Fibroblast of skin of left biceps (primary cell): ENCODE measurements around the gene RALGDS.
A peak's percentile ranks its signal among the peaks of the same experiment; 100 is the strongest.
"Not testable (repeated sequence)": the region's sequence is repeated elsewhere in the genome, so short reads cannot be mapped to it uniquely, and the experiment has no call there.

Source experiments
- DNase-seq, 2 experiments: peaks; one replicate each; pipeline ENCODE4 v3.0.0-alpha.2; 2013; ENCODE audit warnings: low read depth in 2 of 2

The RALGDS gene

DNA sequence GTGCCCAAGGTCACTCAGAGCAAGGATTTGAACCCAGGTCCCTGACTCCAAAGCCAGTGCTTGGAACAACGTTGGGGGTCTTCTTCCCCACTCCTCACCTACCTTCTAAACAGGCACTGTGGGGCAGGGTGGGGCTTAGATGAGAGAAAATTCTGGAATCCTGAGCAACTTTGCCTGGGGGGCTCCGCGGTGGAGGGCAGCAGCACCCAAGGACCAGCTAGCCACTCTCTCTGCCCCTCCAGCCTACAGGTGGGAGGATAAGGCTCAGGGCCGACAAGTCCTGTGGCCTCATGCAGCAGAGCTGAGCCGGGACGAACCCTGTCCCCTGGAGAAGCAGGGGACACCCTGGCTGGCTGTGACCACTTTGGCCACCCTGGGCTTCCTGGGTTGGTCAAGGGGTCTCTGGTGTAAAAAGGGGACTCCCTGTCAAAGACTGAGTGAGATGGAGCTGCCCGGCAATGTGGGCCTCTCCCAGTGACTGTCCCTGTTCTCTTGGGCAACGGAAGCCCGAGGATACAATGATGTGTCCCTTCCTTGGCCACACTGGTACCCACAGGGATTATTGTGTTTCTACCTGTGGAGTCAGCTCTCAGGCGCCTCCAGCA, 32.8 kb downstream of the RALGDS start:
- DNase-seq: no peak

DNA sequence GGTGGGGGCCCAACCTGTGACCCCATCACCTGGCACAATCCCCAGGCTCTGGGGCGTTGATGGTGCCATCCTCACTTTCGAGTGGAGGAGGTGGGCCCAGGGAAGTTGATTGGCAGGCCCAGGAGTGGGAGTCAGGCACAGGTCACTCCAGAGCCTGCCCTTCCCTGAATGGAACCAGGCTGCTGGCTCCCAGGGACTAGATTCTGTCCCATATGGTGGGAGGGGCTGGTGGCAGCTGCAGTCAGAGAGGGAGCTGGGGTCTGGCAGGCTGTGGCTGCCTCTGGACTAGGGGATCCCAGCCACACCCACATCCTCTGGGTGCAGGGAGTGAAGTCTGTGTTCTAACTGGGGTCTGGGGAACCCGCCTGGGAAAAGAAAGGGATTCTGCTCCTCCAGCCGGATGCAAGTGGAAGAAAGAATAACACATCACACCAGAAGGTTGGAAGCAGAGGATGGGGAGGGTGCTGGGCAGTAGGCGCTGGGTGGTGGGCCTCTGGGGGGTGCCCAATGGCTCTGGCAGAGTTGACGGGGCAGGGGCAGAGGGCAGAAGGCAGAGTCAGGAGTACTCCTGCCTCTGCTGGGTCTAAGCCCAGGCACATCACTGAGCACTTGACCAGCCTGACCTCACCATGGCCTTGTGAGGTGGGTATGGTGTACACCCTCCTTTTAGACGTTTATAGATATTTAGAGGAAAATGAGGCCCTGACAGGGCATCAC, 33.5 kb downstream of the RALGDS start:
- no peak for DNase-seq

DNA sequence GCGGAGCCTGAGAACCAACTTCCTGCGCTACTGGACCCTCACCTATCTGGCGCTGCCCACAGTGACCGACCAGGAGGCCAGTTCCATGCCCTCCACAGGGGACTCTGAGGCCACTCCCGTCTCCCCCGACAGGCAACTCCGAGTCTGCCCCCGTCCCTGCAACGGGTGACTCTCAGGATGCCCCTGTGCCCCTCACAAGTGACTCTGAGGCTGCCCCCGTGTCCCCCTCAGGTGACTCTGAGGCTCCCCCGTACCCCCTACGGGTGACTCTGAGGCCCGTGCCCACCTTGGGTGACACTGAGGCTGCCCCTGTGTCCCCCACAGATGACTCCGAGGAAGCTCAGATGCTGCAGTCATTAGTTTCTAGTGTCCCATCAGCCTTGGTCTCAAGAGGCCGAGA, 34.1 kb downstream of the RALGDS start:
- no peak for DNase-seq

DNA sequence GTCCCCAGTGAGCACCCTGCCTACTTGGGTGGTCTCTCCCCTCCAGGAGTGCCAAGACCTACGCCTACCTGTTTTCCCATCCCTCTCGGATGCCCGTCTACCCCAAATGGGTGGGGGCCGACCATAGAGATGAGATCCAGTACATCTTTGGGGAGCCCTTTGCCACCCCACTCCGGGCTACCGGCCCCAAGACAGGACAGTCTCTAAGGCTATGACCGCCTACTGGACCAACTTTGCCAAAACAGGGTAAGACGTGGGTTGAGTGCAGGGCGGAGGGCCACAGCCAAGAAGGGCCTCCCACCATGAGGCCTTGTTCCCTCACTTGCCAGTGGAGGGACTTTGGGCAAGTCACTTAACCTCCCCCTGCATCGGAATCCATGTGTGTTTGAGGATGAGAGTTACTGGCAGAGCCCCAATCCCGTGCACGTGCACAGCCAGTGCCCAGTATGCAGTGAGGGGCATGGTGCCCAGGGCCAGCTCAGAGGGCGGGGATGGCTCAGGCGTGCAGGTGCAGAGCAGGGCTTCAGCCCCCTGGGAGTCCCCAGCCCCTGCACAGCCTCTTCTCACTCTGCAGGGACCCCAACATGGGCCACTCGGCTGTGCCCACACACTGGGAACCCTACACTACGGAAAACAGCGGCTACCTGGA, 34.7 kb downstream of the RALGDS start:
- not testable (repeated sequence) for DNase-seq

DNA sequence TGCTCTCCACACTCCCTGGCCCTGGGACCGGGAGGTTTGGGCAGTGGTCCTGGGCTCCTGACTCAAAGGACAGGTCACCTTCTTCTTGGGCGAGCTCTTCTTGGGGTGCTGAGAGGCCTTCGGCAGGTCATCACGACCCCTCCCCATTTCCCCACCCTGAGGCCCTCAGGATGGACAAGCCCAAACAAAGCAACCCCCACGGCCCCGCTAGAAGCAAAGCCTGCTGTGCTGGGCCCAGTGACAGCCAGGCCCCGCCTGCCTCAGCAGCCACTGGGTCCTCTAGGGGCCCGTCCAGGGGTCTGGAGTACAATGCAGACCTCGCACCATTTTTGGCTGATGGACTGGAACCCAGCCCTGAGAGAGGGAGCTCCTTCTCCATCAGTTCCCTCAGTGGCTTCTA, 37.4 kb downstream of the RALGDS start:
- DNase-seq: not testable (repeated sequence)

DNA sequence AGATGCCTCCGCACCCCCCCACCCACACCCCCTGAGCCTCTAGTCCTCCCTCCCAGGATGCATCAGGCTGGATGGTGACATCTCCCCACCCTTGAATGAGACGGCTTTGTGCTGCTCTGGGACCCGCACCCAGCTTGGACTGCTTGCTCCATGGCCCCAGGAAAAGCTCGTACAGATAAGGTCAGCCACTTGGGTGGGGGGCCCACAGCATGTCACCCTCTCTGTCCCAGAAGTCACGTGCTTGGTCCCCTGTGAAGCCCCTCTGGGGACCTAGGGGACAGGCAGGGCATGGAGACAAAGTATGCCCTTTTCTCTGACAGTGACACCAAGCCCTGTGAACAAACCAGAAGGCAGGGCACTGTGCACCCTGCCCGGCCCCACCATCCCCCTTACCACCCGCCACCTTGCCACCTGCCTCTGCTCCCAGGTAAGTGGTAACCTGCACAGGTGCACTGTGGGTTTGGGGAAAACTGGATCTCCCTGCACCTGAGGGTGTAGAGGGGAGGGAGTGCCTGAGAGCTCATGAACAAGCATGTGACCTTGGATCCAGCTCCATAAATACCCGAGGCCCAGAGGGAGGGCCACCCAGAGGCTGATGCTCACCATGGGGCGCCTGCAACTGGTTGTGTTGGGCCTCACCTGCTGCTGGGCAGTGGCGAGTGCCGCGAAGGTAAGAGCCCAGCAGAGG, 38.9 kb downstream of the RALGDS start:
- not testable (repeated sequence) for DNase-seq

DNA sequence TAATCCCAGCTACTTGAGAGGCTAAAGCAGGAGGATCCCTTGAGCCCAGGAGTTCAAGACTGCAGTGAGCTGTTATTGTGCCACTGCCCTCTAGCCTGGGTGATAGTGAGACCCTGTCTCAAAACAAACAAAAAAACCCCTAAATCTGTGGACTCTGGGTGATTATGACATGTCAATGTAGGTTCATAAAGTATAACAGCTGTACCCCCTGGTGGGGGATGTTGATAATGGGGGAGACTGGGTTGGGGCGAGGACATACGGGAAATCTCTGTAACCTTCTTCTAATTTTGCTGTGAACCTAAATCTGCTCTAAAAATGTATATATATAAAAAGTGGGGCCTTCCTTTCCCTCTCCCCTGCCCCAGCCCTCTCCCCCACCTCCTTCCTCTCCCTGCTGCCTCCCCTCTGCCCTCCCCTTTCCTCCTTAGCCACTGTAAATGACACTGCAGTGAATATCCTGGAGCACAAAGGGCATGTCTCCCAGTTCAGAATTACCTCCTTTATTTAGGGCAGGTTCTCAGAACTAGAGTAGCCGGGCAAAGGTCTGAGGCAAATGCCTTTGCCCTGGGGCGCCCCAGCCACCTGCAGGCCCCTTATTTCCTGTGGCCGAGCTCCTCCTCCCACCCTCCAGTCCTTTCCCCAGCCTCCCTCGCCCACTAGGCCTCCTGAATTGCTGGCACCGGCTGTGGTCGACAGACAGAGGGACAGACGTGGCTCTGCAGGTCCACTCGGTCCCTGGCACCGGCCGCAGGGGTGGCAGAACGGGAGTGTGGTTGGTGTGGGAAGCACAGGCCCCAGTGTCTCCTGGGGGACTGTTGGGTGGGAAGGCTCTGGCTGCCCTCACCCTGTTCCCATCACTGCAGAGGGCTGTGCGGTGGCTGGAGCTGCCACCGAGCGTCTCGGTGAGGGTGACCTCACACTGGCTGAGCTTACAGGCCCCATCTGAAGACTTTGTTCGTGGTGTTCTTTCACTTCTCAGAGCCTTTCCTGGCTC, 40.0 kb downstream of the RALGDS start:
- not testable (repeated sequence) for DNase-seq

DNA sequence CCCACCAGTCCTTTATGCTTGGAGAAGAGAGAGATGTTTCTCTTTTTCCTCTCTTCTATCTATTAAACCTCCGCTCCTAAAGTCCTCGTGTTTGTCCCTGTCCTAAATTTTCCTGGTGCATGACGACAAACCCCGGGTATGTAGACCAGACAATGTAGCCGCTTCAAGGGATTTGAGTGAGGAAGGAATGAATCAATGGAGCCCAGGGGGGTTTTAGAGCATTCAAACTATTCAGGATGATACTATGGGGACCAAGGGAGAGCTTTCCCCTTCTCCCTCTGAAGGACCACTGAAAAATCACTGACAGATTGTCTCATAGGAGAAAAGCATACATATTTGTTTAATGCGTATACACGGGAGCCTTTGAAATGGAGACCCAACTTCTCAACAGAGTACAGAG, 40.9 kb downstream of the RALGDS start:
- peak in 1 of 2 experiments; percentile 9 for DNase-seq

DNA sequence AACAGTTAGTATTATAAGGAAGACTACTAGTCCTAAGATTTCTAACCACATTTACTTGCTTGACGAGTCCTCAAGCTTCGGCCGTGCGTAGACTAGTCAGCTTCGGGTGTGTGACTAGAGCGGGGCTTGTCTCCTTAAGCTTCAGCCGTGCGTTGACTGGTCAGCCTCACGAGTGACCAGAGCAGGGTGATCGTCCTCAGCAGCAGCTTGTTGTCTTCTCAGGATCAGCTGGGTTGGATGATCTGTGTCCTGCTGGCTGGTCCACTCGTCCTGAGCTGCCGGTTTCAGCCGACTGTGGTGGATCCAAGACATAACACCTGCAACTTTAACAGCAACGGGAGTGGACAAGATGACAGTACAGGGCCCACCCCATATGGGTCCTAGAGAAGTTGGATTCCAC, 42.6 kb downstream of the RALGDS start:
- DNase-seq: no peak

DNA sequence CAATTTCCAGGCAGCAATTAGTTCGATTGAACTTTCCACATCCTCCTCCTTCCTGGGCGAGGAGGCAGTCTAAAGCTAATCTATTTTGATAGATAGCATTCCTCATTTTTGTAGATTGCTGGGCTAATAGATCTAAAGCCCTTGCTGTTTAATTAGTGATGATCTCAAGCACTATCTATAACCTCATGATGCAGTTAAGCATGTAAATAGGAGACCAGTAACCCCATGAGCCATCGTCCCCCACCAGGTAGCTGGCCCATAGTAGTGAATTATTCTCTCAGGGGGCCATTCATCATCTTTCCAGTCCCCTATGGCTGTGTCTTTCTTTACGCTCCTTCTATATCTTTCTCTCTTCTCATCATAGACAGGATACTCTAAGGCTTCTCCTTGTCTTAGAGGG, 44.3 kb downstream of the RALGDS start:
- DNase-seq: no peak

DNA sequence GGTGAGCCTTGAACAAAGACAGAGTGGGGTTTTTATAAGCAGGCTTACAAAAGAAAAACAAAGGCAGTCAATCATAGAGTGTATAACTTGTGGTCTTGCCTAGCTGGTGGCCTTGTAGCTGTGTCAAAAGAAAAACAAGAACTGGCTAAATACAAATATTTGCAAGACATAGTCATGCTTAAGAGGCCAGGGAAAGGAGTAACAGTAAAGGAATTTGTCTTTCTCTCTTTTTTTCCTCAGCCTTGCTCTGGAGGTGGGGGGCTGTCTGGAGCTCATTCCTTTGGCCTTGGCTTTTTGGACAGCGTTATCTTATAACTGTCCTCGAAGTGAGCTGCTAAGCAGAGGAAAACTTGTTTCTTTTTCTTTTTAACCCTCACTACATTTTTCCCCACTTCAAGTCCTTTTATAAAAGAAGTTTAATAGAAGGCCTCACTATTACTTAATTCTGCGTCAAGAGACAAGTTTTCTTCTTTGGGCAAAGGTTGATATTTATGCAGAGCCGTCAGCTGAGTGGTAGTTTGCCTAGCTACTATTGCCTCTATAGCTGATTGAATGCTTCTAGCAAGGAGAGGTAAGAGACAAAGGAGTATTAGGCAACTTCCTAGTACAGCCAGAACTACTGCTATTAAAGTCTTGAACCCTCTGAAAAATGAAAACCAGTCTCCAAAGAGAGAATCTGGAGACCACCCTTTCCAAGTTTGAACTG, 45.0 kb downstream of the RALGDS start:
- peak; percentile 61 to 65 for DNase-seq

DNA sequence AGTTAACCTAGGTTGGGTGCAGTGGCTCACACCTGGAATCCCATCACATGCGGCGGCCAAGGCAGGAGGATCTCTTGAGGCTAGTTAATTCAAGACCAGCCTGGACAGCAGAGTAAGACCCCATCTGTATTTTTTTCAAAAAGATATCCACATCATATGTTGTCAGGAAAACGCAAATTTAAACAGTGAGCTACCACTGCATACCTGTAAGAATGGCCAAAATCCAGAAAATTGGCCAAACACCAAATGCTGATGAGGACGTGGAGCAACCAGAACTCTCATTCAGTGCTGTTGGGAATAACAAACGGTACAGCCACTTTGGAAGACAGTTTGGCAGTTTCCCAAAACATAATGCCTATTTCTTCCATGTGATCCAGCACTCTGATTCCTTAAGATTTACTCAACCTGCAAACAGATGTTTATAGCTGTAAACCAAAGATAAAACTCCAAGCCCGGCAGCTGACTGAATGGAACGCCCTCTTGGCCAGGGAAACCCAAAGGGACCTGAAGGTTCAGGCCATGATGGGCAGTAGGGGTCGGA, 46.9 kb downstream of the RALGDS start:
- DNase-seq: peak; percentile 32 to 39

DNA sequence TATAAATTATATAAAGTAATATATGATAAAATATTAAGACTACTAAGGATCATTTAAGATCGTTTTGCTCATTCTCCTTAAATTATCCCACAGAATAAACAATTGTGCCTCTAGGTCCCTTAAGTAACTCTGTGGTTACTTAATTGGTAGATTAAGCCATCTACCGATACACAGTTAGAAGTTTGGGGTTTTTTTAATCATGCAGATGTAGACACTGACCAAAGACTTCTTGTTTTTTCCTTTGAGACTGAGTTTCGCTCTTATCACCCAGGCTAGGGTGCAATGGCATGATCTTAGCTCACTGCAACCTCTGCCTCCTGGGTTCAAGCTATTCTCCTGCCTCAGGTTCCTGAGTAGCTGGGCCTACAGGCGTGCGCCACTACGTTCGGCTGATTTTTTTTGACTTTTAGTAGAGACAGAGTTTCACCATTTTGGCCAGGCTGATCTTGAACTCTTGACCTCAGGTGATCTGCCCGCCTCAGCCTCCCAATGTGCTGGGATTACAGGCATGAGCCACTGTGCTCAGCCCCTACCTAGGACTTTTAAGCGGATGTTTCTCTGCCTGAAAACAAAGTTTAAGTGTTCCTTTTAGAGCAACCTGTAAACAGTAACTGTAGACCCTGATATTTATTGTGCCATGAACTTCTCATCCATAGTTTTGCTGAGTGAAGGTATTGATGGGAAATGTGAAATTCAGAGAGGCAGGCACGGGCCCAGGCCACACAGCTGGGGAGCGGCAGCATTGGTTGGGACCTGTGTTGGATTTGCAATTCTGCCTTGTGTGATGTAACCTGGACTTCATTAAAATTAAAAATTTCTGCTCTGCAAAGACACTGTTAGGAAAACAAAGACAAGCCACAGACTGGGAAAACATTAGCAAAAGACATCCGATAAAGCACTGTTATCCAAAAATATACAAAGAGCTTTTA, 47.7 kb downstream of the RALGDS start:
- DNase-seq: no peak

DNA sequence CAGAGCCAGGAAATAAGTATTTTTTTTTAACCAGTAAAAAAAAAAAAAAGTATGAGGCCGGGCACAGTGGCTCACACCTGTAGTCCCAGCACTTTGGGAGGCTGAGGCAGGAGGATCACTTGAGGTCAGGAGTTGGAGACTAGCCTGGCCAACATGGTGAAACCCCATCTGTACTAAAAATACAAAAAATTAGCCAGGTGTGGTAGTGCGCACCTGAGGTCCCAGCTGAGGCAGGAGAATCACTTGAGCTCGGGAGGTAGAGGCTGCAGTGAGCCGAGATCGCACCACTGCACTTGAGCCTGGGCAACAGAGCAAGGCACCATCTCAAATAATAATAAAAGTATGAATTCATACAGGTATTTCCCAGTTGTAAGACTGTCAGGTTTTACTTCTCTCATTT, 48.8 kb downstream of the RALGDS start:
- not testable (repeated sequence) for DNase-seq

DNA sequence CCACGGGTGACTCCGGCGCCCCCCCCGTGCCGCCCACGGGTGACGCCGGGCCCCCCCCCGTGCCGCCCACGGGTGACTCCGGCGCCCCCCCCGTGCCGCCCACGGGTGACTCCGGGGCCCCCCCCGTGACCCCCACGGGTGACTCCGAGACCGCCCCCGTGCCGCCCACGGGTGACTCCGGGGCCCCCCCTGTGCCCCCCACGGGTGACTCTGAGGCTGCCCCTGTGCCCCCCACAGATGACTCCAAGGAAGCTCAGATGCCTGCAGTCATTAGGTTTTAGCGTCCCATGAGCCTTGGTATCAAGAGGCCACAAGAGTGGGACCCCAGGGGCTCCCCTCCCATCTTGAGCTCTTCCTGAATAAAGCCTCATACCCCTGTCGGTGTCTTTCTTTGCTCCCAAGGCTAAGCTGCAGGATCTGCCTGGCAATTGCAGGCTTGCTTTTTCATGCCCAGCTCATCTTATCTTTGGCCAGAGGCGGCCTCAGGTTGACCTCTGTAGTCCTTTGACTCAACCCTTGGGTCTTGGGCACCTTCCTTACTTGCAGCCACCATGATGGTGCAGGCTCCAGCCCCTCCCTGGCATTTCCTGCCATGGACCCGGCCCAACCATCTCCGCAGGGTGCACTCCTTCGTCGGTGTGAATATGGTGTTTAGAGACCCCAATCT, 49.4 kb downstream of the RALGDS start:
- no peak for DNase-seq

DNA sequence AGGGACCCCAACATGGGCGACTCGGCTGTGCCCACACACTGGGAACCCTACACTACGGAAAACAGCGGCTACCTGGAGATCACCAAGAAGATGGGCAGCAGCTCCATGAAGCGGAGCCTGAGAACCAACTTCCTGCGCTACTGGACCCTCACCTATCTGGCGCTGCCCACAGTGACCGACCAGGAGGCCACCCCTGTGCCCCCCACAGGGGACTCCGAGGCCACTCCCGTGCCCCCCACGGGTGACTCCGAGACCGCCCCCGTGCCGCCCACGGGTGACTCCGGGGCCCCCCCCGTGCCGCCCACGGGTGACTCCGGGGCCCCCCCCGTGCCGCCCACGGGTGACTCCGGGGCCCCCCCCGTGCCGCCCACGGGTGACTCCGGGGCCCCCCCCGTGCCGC, 50.1 kb downstream of the RALGDS start:
- DNase-seq: not testable (repeated sequence)

DNA sequence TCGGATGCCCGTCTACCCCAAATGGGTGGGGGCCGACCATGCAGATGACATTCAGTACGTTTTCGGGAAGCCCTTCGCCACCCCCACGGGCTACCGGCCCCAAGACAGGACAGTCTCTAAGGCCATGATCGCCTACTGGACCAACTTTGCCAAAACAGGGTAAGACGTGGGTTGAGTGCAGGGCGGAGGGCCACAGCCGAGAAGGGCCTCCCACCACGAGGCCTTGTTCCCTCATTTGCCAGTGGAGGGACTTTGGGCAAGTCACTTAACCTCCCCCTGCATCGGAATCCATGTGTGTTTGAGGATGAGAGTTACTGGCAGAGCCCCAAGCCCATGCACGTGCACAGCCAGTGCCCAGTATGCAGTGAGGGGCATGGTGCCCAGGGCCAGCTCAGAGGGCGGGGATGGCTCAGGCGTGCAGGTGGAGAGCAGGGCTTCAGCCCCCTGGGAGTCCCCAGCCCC, 50.5 kb downstream of the RALGDS start:
- DNase-seq: not testable (repeated sequence)

DNA sequence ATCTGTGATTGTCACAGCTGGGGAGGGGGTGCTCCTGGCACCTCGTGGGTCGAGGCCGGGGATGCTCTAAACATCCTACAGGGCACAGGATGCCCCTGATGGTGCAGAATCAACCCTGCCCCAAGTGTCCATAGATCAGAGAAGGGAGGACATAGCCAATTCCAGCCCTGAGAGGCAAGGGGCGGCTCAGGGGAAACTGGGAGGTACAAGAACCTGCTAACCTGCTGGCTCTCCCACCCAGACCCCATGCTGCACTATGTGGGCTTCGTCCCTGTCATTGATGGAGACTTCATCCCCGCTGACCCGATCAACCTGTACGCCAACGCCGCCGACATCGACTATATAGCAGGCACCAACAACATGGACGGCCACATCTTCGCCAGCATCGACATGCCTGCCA, 52.6 kb downstream of the RALGDS start:
- DNase-seq: not testable (repeated sequence)

DNA sequence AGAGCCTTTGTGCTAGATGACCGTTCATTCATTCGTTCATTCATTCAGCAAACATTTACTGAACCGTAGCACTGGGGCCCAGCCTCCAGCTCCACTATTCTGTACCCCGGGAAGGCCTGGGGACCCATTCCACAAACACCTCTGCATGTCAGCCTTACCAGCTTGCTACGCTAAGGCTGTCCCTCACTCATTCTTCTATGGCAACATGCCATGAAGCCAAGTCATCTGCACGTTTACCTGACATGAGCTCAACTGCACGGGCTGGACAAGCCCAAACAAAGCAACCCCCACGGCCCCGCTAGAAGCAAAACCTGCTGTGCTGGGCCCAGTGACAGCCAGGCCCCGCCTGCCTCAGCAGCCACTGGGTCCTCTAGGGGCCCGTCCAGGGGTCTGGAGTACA, 53.2 kb downstream of the RALGDS start:
- no peak for DNase-seq
